Measurements from ENCODE around the gene PABPN1L.

PABPN1L gene

DNA sequence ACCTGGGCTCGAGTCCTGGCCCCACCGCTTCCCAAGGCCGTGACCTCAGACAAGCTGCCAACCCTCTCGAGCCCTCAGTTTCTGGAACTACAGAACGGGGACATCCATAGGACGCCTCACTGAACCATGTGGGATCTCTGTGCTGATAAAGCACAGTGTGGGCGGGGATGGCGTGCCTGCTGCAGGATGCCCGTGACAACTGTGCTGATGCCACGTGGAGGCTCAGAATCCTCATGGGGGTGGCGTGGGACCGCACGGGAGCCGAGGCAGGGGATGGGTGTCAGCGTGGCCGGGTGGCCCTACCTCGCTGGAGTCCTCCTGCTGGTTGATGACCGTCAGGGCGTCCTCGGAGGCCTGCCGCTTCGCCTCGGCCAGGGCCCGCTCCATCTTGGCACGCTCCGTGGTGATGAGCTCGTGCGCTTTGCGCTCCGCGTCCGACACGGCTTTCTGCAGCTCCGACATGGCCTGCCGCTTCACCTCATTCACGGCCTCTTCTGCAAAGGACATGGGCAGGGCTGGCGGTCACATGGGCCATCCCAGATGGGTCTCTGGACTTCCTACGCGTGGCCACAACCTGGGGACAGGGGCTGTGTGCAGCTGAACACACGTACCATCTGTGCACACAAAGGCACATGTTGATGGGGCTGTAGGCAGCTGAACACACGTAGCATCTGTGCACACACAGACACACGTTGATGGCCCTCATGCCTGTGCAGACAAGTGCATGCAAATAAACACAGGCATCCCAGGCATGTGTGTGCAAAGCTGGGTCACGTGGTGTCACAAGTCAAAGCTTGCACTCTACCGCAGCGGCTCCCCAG is 12.7 kb upstream of the PABPN1L start:
- TF ChIP-seq, protein P1, sequence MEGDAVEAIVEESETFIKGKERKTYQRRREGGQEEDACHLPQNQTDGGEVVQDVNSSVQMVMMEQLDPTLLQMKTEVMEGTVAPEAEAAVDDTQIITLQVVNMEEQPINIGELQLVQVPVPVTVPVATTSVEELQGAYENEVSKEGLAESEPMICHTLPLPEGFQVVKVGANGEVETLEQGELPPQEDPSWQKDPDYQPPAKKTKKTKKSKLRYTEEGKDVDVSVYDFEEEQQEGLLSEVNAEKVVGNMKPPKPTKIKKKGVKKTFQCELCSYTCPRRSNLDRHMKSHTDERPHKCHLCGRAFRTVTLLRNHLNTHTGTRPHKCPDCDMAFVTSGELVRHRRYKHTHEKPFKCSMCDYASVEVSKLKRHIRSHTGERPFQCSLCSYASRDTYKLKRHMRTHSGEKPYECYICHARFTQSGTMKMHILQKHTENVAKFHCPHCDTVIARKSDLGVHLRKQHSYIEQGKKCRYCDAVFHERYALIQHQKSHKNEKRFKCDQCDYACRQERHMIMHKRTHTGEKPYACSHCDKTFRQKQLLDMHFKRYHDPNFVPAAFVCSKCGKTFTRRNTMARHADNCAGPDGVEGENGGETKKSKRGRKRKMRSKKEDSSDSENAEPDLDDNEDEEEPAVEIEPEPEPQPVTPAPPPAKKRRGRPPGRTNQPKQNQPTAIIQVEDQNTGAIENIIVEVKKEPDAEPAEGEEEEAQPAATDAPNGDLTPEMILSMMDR (IDR thresholded peaks at IDR 0.05; ENCODE audit: poor library complexity, severe bottlenecking), result no peak
- DNase-seq (ENCODE audit: low spot score) (no peak), ATAC-seq (ENCODE audit: low read depth) (peak; percentile 62)
- Histone ChIP-seq H3K27me3 (ENCODE audit: insufficient read depth, poor library complexity, severe bottlenecking) (peaks cover 13% of the 10 kb centered on the region), H3K27ac (ENCODE audit: poor library complexity, severe bottlenecking) (no peak overlapping the region), H3K4me1 (ENCODE audit: insufficient read depth, poor library complexity, severe bottlenecking) (peaks cover 2% of the 10 kb centered on the region), H3K4me3 (ENCODE audit: severe bottlenecking) (no peak overlapping the region), H3K36me3 (ENCODE audit: low read depth) (no peaks in the 10 kb centered on the region), H3K9me3 (ENCODE audit: severe bottlenecking) (no peaks in the 10 kb centered on the region)

DNA sequence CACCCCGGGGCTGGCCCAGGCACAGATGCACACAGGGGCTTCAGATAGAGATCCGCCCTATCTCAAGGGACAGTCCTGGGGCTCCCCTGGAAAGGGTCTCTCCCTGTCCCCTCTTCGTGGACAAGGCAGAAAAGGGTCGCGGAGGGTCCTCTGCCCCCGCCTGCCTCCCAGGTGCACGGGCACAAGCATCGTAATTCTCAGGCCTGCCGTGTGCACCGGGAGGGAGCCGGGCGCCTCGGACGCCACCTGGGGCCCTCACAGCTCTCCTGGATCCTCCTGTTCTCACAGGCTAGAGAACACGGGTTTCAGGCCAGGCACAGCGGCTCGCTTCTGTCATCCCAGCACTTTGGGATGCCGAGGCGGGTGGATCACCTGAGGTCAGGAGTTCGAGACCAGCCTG is 11.9 kb upstream of the PABPN1L start:
- no peak overlapping the region for H3K4me3 ChIP-seq (ENCODE audit: severe bottlenecking)
- no peaks in the 10 kb centered on the region for H3K36me3 ChIP-seq (ENCODE audit: low read depth)
- H3K27me3 ChIP-seq (ENCODE audit: insufficient read depth, poor library complexity, severe bottlenecking), result peaks cover 13% of the 10 kb centered on the region
- no peak overlapping the region for H3K27ac ChIP-seq (ENCODE audit: poor library complexity, severe bottlenecking)
- peaks cover 2% of the 10 kb centered on the region for H3K4me1 ChIP-seq (ENCODE audit: insufficient read depth, poor library complexity, severe bottlenecking)
- ATAC-seq (ENCODE audit: low read depth) (no peak), DNase-seq (ENCODE audit: low spot score) (no peak)
- TF ChIP-seq, protein P1 (IDR thresholded peaks at IDR 0.05; ENCODE audit: poor library complexity, severe bottlenecking), result no peak
- no peaks in the 10 kb centered on the region for H3K9me3 ChIP-seq (ENCODE audit: severe bottlenecking)

DNA sequence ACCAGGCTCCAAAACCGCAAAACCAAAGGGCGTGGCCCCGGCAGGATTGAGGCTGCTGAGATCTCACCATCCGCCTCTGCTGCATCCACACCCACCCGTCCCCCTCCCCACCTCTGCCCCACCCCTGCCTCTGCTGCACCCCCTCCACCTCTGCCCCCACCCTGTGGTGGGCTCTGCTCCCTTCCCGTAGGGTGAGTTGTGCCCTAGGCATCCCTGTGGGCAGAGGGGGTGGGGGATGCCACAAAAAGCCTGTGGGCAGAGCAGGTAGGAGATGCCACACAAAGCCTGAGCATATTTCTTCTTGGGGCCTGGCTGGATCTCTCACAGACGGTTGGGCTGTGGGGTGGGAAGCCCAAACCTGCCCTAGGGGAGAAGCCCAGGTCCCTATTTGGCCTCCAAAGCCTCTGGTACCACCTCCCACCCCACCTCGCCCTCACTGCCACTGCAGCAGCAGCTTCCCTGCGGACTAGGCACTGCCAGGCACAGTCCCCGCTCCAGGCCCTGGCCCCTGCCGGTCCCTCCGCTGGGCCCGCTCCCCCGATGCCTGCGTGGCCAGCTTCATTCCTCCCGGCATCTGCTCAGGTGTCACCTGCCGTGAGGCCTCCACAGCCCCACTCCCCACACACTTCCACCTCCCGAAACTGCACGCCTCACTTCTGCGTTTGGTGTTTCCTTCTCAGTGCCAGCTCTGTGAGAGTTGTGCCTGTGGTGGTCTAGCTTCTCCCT is 11.3 kb upstream of the PABPN1L start:
- ATAC-seq (ENCODE audit: low read depth) (no peak), DNase-seq (ENCODE audit: low spot score) (no peak)
- Histone ChIP-seq H3K27ac (ENCODE audit: poor library complexity, severe bottlenecking) (no peak overlapping the region), H3K9me3 (ENCODE audit: severe bottlenecking) (no peaks in the 10 kb centered on the region), H3K4me3 (ENCODE audit: severe bottlenecking) (no peak overlapping the region), H3K27me3 (ENCODE audit: insufficient read depth, poor library complexity, severe bottlenecking) (peaks cover 13% of the 10 kb centered on the region), H3K4me1 (ENCODE audit: insufficient read depth, poor library complexity, severe bottlenecking) (peaks cover 2% of the 10 kb centered on the region), H3K36me3 (ENCODE audit: low read depth) (no peaks in the 10 kb centered on the region)
- TF ChIP-seq, protein P1 (IDR thresholded peaks at IDR 0.05; ENCODE audit: poor library complexity, severe bottlenecking), result no peak

DNA sequence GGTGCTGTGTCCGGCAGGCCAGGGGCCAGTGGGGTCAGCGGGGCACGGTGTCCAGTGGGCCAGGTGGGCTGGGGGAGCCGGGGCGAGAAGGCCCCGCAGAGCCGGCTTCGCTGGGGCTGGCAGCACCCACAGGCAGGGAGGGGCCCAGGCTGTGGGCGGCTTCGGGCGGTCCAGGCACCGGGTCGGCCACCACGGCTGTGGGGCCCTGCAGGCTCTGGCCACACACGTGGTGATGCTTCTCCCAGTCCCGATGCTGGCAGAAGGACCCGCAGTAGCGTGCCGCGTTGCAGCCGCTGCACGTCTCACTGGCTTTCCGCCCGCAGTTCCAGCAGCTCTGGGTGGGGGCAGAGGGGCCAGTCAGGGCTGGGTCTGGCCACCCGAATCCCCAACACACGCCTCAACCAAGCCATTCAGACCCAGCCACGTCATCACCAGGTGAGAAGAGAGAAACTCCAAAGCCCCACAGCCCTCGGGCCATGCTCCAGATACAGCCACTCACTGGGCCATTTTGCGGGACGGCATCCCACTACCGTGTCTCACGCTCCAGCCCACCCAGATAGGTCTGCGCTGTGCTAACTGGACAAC is 10.6 kb upstream of the PABPN1L start:
- peaks cover 2% of the 10 kb centered on the region for H3K4me1 ChIP-seq (ENCODE audit: insufficient read depth, poor library complexity, severe bottlenecking)
- H3K27ac ChIP-seq (ENCODE audit: poor library complexity, severe bottlenecking), result no peak overlapping the region
- DNase-seq (ENCODE audit: low spot score) (no peak), ATAC-seq (ENCODE audit: low read depth) (no peak)
- no peak overlapping the region for H3K4me3 ChIP-seq (ENCODE audit: severe bottlenecking)
- TF ChIP-seq, protein P1 (IDR thresholded peaks at IDR 0.05; ENCODE audit: poor library complexity, severe bottlenecking), result no peak
- peaks cover 13% of the 10 kb centered on the region for H3K27me3 ChIP-seq (ENCODE audit: insufficient read depth, poor library complexity, severe bottlenecking)
- no peaks in the 10 kb centered on the region for H3K36me3 ChIP-seq (ENCODE audit: low read depth)
- H3K9me3 ChIP-seq (ENCODE audit: severe bottlenecking), result no peaks in the 10 kb centered on the region
